Activated CD4-positive, alpha-beta T cell treated with anti-CD3 and anti-CD28 coated beads, Interleukin-2, amount 50 U/mL, for 48 hours (primary cell): ENCODE data around the gene EPHA5.

Experiments used
- DNase-seq, 2 experiments: peaks; one replicate each; pipeline ENCODE4 v3.0.0-alpha.2; 2020

EPHA5 gene

GRCh38 chr4:65472531-65472930 lies 197.8 kb downstream of the EPHA5 start:
- DNase-seq: no peak

GRCh38 chr4:65467068-65467680 lies 203.1 kb downstream of the EPHA5 start:
- DNase-seq: no peak

GRCh38 chr4:65461781-65462180 lies 208.5 kb downstream of the EPHA5 start:
- DNase-seq: no peak

GRCh38 chr4:65457011-65457410 lies 213.3 kb downstream of the EPHA5 start:
- no peak for DNase-seq

GRCh38 chr4:65456579-65456978 lies 213.7 kb downstream of the EPHA5 start:
- DNase-seq: no peak

GRCh38 chr4:65453398-65453797 lies 216.9 kb downstream of the EPHA5 start:
- no peak for DNase-seq

- DNase-seq: no peak
These were observed 219.4 kb downstream of the EPHA5 start for GRCh38 chr4:65450899-65451298.

GRCh38 chr4:65437102-65437501 lies 233.2 kb downstream of the EPHA5 start:
- DNase-seq: no peak

- no peak for DNase-seq
These were observed 248.2 kb downstream of the EPHA5 start for GRCh38 chr4:65422109-65422508.

GRCh38 chr4:65420036-65420435 lies 250.3 kb downstream of the EPHA5 start:
- DNase-seq: no peak

- DNase-seq: no peak
These were observed 253.4 kb downstream of the EPHA5 start for GRCh38 chr4:65416891-65417290.

- DNase-seq: no peak
These were observed 262.8 kb downstream of the EPHA5 start for GRCh38 chr4:65407483-65407882.

GRCh38 chr4:65401083-65401482 lies 269.2 kb downstream of the EPHA5 start:
- no peak for DNase-seq

GRCh38 chr4:65399084-65399483 lies 271.2 kb downstream of the EPHA5 start:
- DNase-seq: no peak

GRCh38 chr4:65393078-65393477 lies 277.2 kb downstream of the EPHA5 start:
- DNase-seq: no peak

- DNase-seq: no peak
These were observed 277.8 kb downstream of the EPHA5 start for GRCh38 chr4:65392488-65392887.

- DNase-seq: no peak
These were observed 278.5 kb downstream of the EPHA5 start for GRCh38 chr4:65391814-65392213.

GRCh38 chr4:65391382-65391781 lies 278.9 kb downstream of the EPHA5 start:
- DNase-seq: no peak

- no peak for DNase-seq
These were observed 283.4 kb downstream of the EPHA5 start for GRCh38 chr4:65386927-65387326.

- no peak for DNase-seq
These were observed 286.5 kb downstream of the EPHA5 start for GRCh38 chr4:65383589-65384305.

- no peak for DNase-seq
These were observed 288.6 kb downstream of the EPHA5 start for GRCh38 chr4:65381648-65382047.

GRCh38 chr4:65370709-65371108 lies 299.6 kb downstream of the EPHA5 start:
- no peak for DNase-seq

GRCh38 chr4:65367306-65367705 lies 303.0 kb downstream of the EPHA5 start:
- DNase-seq: no peak

- DNase-seq: no peak
These were observed 311.4 kb downstream of the EPHA5 start for GRCh38 chr4:65358914-65359313.

GRCh38 chr4:65353098-65353497 lies 317.2 kb downstream of the EPHA5 start:
- DNase-seq: no peak
